Stimulated activated CD4-positive, alpha-beta T cell treated with anti-CD3 and anti-CD28 coated beads, Interleukin-1b, Interleukin-23, amount 100 ng/mL, for 48 hours (primary cell): ENCODE measurements around the gene LRRC4C.

Experiments
- DNase-seq: peaks from one replicate; pipeline ENCODE4 v3.0.0-alpha.2; 2020

Gene LRRC4C

DNA sequence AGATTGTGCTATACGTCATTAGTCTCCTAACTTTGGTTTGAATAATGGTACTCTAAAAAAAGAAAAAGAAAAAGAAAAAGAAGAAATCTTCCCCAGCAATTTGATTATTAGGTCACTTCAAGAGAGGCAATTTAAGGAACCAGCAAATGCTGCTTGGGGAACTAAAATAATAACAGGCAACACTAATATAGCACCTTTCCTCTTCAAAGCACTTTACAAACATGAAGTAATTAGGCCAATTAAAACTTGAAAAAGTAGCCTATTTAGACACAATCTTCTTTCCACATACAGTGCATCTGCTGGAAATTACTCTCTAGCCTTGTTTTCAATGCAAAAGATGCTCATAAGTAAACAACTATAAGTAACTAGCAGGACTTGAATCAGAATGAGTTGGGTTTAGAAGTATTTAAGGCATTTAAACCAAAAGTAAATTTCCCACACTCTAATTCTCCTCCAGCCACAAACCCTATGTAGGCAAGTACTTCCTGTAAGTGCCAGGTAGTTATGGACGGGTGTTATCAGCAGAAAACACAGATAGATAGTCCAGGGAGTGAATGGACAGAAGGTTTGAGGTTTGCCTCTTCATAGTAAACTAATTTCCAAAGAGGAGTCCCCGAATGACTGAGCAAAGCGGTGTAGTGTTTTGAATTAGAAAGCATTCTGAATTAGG is 44.5 kb downstream of the LRRC4C start:
- no peak for DNase-seq

DNA sequence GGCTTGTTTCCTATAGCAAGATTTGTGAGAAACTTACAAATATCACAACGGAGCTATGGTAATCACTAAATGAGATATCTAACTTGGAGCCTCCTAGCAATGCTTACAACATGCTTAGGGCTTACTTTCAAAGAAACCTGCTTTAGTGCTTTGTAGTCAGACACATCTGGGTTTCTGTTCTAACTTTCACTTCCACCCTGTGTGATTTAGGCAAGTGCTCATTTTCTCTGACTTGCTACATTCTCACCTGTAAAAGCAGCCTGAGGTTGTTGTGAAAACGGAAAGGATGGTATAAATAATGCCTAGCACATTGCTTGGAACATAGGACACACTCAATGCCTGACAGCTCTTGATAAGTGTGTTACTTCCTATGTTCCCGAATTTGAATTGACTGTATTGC is 45.6 kb downstream of the LRRC4C start:
- no peak for DNase-seq

DNA sequence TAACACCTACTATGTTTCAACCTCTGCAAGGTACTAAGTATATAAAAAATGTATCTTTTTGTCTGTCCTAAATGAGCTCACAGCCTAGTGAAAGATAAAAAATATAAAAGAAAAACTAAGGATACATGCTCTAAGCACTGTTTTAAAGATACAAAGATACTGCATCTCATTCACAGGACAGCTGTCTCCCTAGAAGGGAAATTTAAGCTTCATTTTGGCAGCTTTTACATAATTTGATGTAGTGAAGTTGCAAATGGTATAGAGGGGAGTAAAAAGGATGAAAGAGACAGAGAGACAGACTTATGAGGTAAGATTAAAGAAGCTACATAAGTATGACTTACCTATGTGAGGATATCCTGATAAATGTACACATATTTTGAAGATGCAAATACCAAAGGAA is 53.6 kb downstream of the LRRC4C start:
- no peak for DNase-seq

DNA sequence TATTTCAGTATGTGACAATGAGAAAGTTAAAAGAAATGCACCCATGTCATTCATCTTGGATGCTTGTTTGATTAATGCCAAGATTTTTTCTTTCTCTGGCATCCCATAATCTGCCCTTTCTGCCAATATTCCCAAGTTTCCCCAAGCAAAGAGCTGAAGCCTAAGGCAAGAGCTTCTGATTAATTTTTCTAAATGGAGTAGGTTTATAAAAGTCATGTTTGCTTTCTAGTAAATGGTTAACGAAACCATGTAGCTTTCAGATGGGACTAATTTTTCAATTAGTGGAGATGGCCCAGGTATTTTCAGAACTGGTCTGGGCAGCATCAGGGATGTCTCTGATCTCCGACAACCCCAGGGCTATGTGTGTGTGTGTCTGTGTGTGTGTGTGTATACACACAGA is 55.3 kb downstream of the LRRC4C start:
- DNase-seq: no peak

DNA sequence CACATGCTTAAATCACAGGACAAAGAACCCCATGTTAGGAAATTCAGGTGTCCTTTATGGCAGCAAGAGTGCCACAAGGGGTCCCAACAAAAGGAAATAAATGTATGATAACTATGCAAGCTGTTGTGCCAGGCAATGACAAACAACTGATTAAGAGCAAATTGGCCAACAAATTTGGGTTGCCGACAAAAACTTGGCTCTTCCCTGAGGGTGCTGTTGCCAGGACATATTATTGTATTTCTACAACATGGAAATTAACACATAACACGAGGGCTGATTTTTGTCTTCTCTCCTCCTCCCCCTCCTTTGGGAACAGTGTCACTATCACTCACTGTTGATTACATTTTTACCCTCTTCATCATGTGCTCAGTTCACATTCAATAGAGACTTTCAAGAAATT is 56.0 kb downstream of the LRRC4C start:
- DNase-seq: no peak

DNA sequence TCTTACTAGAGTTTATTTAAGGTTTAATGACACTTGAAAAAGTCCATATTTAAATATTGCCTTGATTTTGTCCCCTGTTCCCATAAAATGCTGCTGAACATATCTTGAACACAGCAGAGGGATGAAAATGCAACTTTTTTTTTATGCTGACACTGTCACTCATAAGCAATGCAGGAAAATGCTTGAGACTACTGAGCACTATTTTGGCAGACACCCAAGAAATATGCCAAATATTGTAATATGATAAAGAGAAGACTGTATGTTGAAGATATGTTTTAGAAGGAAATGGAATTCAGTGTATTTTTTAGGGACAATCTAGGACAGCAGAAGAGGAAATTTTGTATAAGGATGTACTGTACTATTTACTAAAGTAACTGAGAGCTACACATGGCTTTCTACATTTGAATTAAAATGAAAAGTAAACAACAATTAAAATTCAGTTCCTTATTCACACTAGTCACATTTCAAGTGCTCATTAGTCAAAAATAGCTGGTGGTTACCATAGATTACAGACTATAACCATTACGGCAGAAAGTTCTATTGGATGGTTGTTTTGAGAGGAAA is 58.6 kb downstream of the LRRC4C start:
- DNase-seq: no peak

DNA sequence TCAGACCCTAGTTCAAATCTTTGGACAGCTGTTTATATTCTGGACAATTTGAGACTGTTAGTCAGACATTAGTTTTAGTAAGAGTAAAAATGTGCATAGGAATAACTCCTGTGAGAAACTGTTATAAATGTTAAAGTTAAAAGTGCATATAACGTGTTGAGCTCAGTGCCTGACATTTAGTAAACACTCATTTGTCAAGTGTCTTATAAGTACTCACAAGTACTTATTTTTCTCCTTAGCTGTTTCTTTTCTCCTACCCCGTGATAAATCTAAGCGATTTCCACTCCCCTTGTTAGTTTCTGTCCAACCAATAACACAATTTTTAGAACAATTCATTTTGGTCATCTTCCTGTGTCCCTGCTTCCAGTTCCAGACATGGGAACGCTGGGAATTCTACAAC is 59.3 kb downstream of the LRRC4C start:
- no peak for DNase-seq

DNA sequence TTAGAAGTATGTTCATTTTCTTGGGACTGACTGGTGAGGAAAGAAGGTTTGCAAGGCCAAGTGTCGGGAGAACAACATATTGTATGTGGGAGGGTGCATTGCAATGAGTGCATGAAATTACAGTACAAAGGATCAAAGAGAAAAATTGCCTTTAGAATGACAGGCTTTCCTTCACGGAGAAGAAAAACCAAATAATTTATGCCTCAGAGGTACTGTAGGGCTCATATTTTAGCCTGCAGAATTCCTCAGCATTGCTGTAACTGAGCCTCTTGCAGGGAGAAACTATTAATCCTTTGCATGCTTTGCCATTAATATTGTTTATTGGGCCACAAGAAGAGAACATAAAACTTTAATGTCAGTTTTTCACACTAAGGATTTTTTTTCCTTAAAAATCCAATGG is 60.1 kb downstream of the LRRC4C start:
- no peak for DNase-seq

DNA sequence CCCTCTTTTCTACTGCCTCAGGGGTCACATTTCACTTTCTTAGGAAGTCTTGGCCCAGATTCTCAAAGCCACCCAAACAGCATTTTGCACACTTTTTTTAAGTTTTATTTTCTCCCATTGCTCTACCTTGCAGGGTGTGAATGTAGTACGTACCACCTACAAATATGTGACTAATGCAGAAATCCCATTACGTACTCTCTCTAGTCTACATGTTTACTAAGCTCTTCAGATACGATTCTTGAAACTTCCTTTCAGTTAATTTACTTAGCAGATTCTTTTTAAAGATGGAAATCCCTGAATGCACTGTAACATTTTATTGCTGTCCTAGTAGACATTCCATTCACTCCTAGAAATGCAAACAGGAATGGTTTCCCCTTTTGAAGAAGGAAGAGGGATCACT is 61.3 kb downstream of the LRRC4C start:
- no peak for DNase-seq

DNA sequence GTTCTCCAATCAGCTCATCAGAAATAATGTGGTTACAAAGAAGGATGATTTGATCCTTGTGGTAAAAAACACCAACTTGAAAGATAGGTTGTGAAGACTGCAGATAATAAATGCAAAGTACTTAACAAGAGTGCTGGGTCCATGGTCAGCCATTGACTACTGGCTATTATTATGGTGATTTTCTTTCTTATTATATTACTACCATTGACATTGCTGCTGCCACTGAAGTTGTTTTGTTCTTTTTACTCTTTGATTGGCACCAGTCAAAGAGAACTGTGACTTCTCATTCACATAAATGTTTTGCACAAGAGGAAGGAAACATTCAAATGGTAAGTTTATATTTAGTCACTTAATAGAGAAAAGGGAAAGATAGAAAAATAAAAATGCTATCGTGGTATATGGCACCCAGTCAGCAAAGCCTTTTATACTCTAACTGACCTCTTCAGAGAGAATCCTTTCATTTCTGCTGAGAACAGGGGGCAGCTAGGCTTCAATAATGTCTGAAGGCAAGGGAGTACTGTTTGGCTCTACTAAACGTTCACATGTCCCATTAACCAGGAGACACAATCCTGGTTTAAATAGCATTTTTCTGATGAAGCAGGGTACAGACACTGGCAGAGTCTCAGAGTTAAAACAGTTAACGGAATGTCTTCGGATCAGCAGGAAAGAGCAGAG is 64.8 kb downstream of the LRRC4C start:
- DNase-seq: no peak

DNA sequence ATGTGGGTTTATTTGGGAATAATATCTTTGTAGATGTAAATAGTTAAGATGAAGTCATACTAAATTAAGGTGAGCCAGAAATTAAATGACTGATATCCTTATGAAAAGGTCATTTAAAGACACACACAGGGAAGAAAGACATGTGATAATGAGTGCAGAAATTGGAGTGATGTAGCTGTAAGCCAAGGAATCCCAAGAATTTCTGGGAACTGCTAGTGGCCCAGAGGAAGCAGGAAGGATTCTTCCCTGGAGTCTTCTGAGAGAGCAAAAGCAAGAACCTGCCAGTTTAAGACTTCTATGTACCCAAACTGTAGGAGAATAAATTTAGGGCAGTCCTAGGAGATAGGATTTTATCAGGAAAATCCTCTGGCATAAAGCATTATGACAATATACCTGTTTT is 66.9 kb downstream of the LRRC4C start:
- no peak for DNase-seq

DNA sequence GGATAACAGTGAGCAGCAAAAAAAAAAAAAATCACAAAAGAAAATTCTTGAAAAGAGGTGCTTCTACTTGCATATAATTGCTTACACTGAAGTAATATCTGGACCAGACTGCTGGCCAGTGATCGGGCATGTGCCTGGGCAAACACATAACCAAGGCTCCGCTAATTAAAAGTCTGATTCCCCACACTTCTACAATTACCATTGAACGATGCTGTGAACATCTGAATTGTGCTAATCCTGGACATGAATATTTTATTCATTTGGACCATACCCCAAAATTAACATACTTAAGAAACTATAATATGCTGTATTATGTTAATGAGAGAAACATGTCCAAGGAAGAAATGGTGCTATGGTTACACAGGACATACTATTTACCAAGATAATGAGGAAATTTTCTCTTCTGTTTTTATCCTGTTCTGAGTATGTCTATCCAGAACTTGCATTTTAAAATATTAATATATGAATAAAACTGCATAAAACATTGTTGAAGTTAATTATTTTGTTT is 69.8 kb downstream of the LRRC4C start:
- no peak for DNase-seq

DNA sequence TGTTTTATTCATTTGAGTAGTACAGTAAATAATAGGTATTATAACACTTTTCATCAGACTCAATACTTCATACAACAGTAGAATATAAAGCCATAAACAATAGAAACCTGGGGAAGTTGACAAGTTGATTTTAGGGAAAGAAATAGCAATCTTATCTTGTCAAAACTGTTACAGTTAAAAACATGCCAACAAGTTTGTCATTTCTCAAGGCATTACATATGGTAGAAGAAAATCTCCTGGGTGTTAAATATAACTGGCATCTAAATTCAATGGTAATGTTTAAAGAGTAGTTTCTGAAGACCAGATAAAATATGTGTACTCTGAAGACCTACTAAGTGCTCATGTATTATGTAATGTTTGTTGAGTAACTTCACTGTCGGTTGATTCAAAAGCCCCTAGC is 75.1 kb downstream of the LRRC4C start:
- no peak for DNase-seq

DNA sequence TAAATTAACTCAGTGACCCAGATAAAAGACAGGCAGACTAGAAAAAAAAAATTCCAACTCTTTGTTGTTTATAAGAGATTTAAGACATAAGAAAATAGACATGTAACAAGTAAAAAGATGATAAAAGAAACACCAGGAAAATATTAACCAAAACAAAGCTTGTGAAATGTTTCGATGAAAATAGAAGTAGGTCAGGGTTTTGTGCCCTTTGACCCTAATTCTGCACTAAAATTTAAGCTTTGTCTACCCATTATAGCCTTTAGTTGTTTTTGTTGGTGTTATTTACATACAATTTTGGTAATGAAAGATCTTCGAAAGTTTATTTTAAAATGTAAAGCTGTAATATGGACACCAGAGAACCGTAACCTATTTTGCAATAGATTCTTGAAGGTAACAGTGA is 75.7 kb downstream of the LRRC4C start:
- no peak for DNase-seq

DNA sequence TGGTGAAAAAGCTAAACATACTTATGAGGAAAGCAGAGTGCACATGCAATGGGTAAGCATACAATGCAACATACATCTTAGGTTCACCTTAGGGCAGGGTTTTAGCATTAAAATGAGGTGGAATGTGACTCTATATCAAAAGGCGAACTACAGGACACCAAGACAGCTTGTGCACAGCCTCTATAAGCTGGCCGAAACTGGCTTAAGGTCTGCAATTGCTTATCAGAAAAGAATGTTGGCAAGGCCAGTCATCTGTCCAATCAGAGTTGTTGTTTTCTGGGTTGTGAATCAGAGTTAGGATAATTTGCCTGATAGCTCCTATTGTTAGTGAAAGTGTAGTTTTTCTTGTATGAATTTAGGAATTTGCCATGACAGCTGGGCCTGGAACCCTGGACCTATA is 76.5 kb downstream of the LRRC4C start:
- no peak for DNase-seq

DNA sequence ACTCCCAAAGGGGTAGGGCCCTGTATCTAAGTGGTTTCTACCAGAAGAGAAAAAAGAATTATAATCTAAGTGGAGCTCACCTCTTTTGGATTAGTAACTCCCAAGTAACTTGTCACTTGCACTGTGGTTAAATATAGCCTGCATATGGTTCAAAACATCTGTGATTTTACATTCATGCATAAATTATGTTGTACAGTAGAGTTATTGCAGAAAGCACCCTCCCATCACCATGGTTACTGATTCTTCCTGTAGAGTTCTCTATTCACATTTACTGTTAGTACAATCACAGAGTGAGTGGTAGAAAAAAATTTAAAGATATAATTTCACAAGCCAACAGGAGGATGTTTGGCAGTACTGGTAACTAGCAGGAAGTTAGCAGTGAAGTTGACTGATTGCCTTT is 80.4 kb downstream of the LRRC4C start:
- no peak for DNase-seq

DNA sequence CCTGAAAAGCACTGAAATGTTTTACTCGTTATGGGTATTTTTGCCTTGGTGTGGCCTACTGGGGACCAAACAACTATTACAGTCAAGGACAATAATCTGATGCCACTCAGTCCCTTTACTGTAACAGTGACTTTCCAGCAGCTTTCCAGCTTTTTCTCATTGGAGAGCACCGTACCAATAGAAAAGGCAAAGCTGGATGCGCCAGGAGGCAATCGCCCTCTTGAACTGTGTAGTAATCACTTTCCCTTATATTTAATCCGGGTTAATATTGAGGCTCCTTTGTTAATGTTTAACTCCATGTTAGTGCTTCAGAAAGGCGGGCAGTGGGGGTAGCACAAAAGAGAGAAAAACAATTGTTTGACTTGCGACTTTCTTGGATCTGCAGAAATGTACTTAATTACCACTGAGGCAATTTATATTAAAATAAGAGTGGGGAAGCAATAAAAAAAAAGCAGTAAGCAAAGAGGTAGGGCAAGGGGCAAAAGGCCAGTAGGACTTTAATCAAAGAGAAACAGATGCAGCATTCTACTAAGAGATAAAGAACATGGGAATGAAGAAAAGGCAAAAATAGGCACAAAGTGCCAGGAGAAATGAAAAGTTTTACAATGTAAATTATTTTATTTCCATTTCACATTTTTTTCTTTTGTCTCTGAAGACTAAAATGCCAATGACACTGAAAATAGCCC is 81.6 kb downstream of the LRRC4C start:
- no peak for DNase-seq

DNA sequence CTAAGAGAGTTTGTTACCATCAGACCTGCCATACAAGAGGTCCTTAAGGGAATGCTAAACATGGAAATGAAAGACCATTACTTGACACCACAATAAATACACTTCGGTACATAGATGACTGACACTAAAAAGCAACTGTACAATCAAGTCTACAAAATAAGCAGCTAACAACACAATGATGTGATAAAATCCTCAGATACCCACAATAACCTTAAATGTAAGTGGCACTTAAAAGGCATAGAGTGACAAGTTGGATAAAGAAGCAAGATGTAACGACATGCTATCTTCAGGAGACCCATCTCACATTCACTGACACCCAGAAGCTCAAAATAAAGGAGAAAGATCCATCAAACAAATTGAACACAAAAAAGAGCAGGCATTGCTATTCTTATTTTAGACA is 107.6 kb downstream of the LRRC4C start:
- no peak for DNase-seq

DNA sequence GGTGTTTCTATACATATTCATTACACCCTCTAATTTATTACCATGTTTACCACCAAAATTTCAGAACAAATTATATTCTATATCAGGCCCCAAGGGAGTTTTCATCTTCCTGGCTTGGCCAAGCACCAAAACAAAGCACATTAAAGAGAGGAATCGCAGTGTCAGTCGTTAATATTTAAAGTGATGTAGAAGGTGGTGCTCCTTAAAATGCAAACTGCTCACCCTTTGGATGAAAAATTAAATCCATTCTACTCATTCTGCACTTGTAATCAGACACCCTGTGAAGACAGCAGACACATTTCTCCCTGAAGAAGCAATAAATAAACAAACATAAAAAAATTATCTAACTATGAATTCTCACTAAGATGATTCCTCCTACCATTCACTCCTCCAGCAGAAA is 113.4 kb downstream of the LRRC4C start:
- no peak for DNase-seq

DNA sequence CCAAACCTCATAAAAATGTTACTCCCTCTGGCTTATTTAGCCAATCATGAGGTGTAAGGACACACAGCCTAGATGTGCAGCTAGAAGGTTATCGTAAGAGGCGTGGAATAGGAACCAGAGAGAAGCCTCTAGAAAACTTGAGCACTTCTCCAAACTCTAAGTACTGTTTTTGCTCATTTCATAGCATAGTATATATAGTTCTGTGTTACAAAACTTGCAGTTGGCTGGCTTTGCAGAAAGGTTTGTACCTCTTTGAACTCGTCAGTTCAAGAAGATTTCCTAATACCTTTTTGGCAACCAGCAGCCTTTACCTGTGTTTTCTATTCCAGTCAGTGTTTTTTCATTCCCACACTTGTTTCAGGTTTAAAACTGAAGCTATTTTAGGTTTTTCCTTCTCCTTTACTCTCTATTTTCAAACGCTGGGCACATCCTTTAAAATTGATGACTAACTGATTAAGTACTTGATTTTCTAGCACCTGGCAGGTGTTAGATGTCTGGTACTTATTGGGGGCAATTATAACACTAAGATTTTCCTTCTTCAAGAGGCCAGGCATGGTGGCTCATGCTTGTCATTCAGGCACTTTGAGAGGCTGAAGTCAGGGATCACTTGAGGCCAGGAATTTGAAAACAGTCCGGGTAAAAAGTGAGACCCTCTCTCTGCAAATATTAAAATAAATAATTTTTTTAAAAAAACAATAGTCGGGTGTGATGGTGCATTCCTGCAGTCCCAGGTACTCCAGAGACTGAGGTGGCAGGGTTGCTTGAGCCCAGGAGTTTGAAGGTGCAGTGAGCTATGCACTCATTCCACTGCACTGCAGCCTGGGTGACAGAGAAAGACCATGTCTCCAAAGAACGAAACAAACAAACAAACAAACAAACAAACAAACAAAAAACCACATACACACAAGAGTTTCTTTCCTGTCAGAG is 125.2 kb downstream of the LRRC4C start:
- DNase-seq: no peak

DNA sequence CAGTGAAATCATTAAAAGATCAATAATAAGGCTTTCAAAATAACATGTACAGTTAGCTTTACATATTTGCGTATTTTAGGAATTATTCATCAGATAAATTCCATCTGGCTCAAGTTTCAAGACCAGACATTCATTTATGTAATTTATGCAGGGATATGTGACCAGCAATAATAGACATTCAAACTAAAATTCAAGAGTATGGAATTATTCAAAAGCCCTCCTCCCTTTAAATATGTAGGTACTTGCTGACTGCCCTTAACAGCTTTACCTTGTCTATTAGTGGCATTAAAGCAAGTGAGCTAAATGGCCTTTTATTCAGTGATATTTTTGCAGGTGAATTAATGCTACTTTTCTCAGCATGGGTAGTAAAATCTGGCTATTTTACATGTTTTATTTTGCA is 126.1 kb downstream of the LRRC4C start:
- DNase-seq: no peak

DNA sequence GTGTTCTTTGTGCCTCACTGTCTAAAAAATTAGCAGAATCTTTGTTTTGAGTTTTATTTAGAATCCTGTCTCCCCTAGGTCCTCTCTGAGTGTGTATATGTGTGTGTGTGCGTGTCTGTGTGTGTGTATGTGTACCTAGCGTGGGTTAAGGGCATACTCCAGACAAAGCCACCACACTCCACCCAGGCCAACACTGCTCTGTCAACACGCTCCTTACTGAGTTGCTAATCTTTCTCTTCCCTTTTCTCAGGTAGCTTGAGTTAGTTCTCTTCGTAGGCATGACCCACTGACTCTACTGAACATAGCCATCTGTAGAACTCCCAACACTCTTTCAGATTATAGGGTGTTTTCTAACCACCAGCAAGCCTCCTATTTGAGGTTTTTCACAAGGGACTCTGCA is 131.1 kb downstream of the LRRC4C start:
- DNase-seq: no peak

DNA sequence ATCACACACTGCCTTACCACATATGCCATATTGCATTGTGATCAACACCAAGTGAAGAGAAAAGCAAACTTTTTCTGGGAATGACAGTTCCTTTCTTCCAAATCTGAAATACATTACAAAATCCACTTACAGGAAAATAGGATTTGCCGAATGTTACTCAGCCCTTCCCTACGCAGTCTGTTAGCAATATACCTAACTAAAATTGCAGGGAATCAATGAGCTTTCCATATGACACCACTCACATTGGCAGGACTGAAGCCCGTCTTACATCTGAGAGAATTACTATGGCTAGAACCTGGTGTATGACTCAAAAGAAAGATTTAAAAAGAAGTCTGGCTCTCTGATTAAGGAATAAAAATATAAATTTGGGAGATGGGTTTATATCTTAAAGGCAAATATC is 136.0 kb downstream of the LRRC4C start:
- DNase-seq: no peak
